Stimulated activated naive B cell treated with anti-CD40 and anti-IgM and Interleukin-4, amounts not matched to agents 10 μg/mL and 1 μg/mL and 100 μg/mL, for 72 hours (primary cell): ENCODE results near the gene NEAT1.

ENCODE experiments used
- ATAC-seq, 2 donors: fragments of 150-1000 bp; cut with Tn5 transposase; replicated peaks; 2 replicates each; pipeline ENCODE4 v1.10.0; 2021; ENCODE audit warnings: moderate library complexity in 1 of 2
- DNase-seq: peaks from one replicate; pipeline ENCODE4 v3.0.0; 2021
- H3K27ac Mint-ChIP-seq: one replicate; pipeline ENCODE4 v1.8.0; 2022; ENCODE audit warnings: mild to moderate bottlenecking, mixed read lengths
- H3K27me3 Mint-ChIP-seq, 2 donors: one replicate each; pipeline ENCODE4 v1.8.0; 2022; ENCODE audit warnings: mixed read lengths in 2 of 2
- H3K36me3 Mint-ChIP-seq, 2 donors: one replicate each; pipeline ENCODE4 v1.8.0; 2022; ENCODE audit warnings: mixed read lengths in 2 of 2, mild to moderate bottlenecking in 1 of 2
- H3K4me1 Mint-ChIP-seq, 2 donors: one replicate each; pipeline ENCODE4 v1.8.0; 2022; ENCODE audit warnings: mixed read lengths in 2 of 2, mild to moderate bottlenecking in 1 of 2
- H3K4me3 Mint-ChIP-seq, 2 donors: one replicate each; pipeline ENCODE4 v1.8.0; 2022; ENCODE audit warnings: mild to moderate bottlenecking in 2 of 2, mixed read lengths in 2 of 2, moderate library complexity in 1 of 2
- H3K9me3 Mint-ChIP-seq, 2 donors: one replicate each; pipeline ENCODE4 v1.8.0; 2022; ENCODE audit warnings: mixed read lengths in 2 of 2, mild to moderate bottlenecking in 1 of 2

NEAT1 gene

DNA sequence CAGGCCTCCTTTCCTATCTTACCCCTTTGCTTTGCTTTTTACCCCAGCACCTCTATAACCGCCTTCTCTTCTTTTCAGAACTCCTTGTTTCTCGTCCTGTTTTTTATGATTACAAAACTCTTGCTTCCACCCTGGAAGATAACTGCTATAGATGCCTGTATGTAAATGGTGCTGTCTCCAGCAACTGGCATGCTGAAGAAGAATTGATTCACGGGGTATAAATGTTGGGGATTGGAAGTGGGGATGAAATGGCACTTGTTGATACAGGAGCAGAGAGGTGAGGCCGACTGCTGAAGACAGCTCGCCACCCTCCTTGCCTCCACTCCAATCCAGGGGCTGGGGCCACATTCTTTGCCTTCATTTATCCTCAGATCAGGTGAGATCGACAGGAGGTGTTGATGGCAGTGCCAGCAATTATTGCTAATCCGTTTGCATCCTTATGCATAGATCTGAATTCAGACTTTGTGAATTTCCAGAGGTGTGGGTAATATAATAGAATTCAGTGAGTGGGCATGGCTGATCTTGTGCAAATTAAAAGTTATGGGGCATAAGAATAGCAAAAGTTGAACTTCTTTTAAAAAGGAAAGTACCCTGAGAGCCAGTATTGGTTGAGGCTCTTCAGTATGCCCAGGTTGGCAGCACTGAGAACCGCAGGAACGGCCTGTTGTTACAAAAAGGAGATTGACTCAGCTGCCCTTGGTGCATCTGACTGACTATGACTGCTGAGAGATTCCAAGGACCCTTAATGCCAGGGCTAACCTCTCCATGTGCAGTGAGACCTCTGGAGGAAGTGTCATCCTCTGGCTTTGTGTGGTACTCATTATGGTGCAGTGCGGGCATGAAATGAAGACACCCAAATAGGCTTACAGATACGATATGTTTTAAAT is 5.3 kb downstream of the NEAT1 start:
- Mint-ChIP-seq H3K27ac (peak overlapping the region; percentile 100), H3K4me1 (peaks cover 69 to 94% of the 10 kb centered on the region in 2 donors), H3K27me3 (peaks cover under 1 to 12% of the 10 kb centered on the region in 2 donors), H3K9me3 (no peaks in the 10 kb centered on the region), H3K4me3 (peak overlapping the region; percentile 94 to 96), H3K36me3 (peaks cover 58 to 71% of the 10 kb centered on the region in 2 donors)
- ATAC-seq (no peak), DNase-seq (no peak)

DNA sequence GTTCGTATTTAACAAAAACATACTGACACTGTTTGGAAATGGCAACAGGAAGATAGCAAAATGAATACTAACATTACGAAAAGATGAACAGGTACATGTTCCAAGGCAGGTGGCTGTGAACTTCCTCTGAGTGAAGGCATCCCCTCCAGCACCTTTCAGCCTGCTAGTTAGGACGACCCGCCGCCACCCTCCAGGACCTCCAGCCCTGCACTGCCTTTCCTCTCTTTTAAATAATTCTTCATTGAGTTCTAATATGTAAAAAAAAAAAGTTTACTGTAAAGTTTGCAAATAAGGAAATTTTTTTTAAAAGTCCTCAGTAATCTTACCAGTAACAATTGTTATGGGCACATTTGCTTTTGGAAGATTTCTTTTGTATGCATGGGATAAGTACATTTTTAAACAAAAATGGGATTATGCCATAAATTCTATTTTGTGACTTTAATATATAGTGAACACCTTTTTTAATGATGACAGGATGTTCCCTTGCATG is 6.0 kb downstream of the NEAT1 start:
- DNase-seq (no peak), ATAC-seq (no peak)
- peaks cover 70 to 90% of the 10 kb centered on the region in 2 donors for H3K4me1 Mint-ChIP-seq
- H3K4me3 Mint-ChIP-seq, result peak overlapping the region; percentile 94 to 96
- H3K9me3 Mint-ChIP-seq, result no peaks in the 10 kb centered on the region
- peaks cover 0 to 9% of the 10 kb centered on the region in 2 donors for H3K27me3 Mint-ChIP-seq
- peaks cover 52 to 67% of the 10 kb centered on the region in 2 donors for H3K36me3 Mint-ChIP-seq
- peak overlapping the region; percentile 100 for H3K27ac Mint-ChIP-seq

DNA sequence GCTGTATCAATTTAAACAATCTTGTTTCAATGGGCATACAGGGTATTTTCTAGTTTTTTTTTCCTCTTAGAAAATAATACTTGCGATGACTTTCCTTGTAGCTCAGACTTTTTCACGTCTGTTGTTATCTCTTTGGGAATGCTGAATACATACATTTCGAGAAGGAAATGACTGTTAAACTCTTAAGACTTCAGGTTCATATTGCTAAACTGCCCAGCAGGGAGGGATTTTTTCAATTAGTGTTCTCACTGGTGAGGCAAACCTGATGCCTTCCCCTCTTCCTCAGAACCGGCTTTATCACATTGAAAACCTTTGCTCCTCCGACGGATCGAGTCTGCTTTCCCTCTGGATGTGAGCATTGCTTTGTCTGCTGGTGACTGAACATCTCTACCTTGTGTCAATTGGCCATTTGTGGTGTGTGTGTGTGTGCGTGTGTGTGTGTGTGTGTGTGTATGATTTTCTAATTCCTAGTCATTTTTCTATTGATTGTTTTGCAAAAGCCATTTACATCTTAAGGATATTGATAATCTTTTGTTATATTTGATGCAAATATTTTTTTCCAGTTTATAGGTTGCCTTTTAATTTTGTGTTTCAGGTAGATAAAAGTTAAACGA is 6.6 kb downstream of the NEAT1 start:
- Mint-ChIP-seq H3K9me3 (no peaks in the 10 kb centered on the region), H3K4me1 (peaks cover 66 to 84% of the 10 kb centered on the region in 2 donors), H3K27ac (peak overlapping the region; percentile 95), H3K27me3 (peaks cover 0 to 9% of the 10 kb centered on the region in 2 donors), H3K36me3 (peaks cover 46 to 62% of the 10 kb centered on the region in 2 donors), H3K4me3 (peak overlapping the region; percentile 81 to 82)
- DNase-seq, result no peak
- ATAC-seq, result no peak

DNA sequence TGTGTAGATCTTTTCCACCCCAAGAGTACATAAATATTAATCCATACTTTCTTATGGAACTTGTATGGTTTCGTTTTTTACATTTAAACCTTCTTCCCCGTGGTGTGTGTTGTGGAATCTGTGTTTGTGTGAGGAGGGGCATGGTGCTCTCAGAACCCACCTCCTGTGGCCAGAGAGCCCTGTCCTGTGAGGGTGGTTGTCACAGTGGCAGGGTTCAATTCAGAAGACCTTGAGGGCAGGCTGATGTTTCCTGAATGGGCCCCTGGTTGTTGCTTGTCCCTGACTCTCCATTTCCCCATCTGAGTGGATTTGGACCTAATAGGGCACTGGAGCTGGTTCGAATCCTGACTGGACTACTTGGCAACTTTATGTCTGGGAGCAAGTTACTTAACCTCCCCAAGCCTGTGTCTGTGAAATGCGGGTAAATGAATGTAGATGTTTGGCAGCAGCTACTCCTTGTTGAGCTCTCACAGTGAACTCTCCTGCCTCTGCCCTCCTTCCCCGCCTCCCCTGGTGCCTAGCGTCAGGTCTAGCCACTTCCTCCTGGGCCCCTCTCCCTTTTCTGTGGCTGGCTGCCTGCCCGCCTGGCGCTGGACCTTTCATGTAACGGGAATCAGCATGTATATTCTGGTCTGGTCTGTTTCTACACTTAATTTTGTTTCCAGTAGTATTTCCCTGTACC is 7.3 kb downstream of the NEAT1 start:
- Mint-ChIP-seq H3K9me3 (no peaks in the 10 kb centered on the region), H3K27me3 (peaks cover 0 to 2% of the 10 kb centered on the region in 2 donors), H3K4me3 (peak overlapping the region; percentile 81 to 82), H3K27ac (peak overlapping the region; percentile 95), H3K36me3 (peaks cover 43 to 60% of the 10 kb centered on the region in 2 donors), H3K4me1 (peaks cover 63 to 82% of the 10 kb centered on the region in 2 donors)
- no peak for DNase-seq
- no peak for ATAC-seq

DNA sequence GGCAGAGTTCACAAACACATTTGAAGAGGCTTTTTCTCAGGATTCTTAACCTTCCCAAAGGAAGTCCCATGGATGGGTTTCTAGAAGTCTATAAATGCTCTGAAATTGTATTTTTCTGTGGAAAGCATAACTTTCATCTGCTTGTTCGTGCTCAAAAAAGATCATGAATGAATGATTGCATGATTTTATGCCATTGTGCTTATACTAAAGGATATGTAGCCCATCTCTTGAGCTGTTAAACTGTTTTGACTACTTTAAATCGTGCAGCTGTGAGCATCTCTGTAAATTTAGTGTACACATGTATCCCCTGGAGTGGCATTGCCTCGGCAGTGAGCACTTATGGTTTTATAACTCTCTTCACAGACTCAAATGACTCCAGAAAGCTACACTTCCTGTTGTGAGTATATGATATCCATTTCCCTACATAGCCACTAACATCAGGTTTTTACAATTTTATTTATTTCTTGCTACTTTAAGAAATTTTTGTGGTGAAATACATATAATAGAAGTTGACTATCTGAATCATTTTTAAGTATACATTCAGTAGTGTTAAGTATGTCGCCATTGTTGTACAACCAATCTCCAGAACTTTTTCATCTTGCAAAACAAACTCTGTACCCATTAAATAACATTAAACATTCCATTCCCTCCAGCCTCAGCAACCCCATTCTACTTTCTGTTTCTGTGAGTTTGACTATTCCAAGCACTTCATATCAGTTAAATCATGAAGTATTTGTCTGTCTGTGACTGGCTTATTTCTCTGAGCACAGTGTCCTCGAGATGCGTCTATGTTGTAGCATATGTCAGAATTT is 8.0 kb downstream of the NEAT1 start:
- ATAC-seq, result peak in 1 of 2 donors; percentile 19
- Mint-ChIP-seq H3K4me3 (peak overlapping the region; percentile 81 to 82), H3K27me3 (no peaks in the 10 kb centered on the region), H3K9me3 (no peaks in the 10 kb centered on the region), H3K36me3 (peaks cover 41 to 60% of the 10 kb centered on the region in 2 donors), H3K4me1 (peaks cover 64 to 83% of the 10 kb centered on the region in 2 donors), H3K27ac (peak overlapping the region; percentile 95)
- no peak for DNase-seq

DNA sequence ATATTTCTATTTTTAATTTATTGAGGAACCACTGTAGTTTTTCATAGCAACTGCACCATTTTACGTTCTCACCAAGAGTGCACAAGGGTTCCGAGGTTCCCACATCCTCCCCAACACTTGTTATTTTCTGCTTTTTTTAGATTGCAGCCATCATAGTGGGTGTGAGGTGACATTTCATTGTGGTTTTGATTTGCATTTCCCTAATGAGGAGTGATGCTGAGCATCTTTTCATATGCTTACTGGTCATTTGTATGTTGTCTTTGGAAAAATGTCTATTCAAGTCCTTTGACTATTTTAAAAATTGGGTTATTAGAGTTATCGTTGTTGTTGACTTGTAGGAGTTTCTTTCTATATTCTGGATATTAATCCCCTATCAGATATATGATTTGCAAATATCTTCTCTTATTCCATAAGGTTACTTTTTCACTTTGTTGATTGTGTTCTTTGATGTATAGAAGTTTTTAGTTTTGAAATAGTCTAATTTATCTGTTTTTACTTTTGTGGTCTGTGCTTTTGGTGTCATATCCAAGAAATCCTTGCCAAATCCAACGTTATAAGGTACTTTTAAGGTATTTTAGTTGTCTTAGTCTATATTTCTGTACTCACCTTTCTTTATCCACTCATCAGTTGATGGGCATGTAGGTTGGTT is 9.0 kb downstream of the NEAT1 start:
- Mint-ChIP-seq H3K36me3 (peaks cover 39 to 60% of the 10 kb centered on the region in 2 donors), H3K27ac (peak overlapping the region; percentile 83), H3K9me3 (no peaks in the 10 kb centered on the region), H3K27me3 (no peaks in the 10 kb centered on the region), H3K4me1 (peaks cover 65 to 84% of the 10 kb centered on the region in 2 donors), H3K4me3 (peak overlapping the region; percentile 22 to 36)
- ATAC-seq, result peak; percentile 52 to 74
- peak; percentile 37 for DNase-seq

DNA sequence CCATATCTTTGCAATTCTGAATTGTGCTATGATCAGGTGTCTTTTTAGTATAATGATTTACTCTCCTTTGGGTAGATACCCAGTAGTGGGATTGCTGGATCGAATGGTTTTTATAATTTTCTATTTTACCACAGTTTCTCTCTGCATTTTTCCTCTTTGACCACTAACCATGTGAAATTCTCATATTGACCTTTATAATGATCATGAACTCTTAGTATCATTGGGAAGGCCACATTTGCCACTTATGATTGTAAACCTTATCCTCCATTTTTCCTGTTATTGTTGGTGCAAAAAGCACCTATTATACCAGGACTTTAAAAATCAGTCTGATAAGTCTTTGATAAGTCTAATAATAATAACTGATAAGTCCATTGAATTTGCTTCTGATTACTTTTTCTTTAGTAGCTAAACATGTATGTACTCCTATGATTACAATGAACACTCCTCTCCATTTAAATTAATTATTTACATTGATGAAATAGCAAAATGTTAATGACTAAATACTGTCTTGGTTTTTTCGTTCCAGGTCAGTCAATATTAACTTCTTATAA is 9.6 kb downstream of the NEAT1 start:
- Mint-ChIP-seq H3K36me3 (peaks cover 34 to 57% of the 10 kb centered on the region in 2 donors), H3K4me3 (peak overlapping the region in 1 of 2 donors; percentile 36), H3K4me1 (peaks cover 62 to 81% of the 10 kb centered on the region in 2 donors), H3K27ac (no peak overlapping the region), H3K9me3 (no peaks in the 10 kb centered on the region), H3K27me3 (no peaks in the 10 kb centered on the region)
- DNase-seq (no peak), ATAC-seq (no peak)

DNA sequence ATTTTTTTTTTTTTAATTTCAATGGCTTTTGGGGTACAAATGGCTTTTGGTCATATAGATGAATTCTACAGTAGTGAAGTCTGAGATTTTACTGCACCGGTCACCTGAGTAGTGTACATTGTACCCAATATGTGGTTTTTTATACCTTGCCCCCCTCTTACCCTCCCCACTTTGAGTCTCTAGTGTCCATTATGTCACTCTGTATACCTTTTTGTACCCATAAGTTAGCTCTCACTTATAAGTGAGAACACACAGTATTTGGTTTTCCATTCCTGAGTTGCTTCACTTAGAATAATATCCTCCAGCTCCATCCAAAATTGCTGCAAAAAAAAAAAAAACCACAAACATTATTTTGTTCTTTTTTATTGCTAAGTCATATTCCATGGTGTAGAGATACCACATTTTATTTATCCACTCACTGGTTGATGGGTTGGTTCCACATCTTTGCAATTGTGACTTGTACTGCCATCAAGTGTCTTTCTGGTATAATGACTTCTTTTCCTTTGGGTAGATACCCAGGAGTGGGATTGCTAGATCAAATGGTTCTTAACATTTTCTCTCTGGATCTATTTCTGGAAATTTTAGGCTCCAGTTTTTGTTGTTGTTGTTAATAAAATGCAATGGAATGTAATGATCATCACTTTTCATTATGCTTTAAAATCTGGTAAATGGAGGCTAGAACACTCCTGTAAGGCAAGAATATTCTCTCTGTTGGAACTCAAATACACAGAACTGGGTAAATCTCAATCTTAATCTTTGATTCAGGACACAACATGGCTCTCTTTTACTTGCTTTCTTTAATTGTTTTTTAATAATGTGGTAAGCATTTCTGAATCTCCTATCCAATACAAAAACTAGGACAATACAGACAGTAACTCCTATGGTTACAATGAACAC is 10.3 kb downstream of the NEAT1 start:
- peaks cover 33 to 56% of the 10 kb centered on the region in 2 donors for H3K36me3 Mint-ChIP-seq
- no peaks in the 10 kb centered on the region for H3K27me3 Mint-ChIP-seq
- H3K27ac Mint-ChIP-seq, result no peak overlapping the region
- no peak overlapping the region for H3K4me3 Mint-ChIP-seq
- peaks cover 57 to 81% of the 10 kb centered on the region in 2 donors for H3K4me1 Mint-ChIP-seq
- no peak for DNase-seq
- ATAC-seq, result no peak
- no peaks in the 10 kb centered on the region for H3K9me3 Mint-ChIP-seq

DNA sequence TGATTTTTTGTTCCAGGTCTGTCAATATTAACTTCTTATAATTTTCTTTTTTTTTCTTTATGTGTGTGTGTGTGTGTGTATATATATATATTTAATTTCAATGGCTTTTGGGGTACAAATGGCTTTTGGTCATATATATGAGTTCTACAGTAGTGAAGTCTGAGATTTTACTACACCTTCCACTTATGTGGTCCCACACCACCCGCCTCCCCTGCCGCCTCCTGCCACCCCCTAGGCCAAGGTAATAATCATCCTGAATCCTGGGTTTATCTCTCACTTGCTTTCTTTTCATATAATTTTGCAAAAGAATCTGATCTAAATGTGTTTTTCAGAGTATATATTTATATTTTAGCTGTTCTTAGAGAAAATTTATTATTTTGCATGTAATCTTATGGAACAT is 11.1 kb downstream of the NEAT1 start:
- ATAC-seq (no peak), DNase-seq (no peak)
- H3K27me3 Mint-ChIP-seq, result no peaks in the 10 kb centered on the region
- H3K27ac Mint-ChIP-seq, result no peak overlapping the region
- H3K4me3 Mint-ChIP-seq, result no peak overlapping the region
- peaks cover 56 to 82% of the 10 kb centered on the region in 2 donors for H3K4me1 Mint-ChIP-seq
- peaks cover 2 to 4% of the 10 kb centered on the region in 2 donors for H3K9me3 Mint-ChIP-seq
- H3K36me3 Mint-ChIP-seq, result peaks cover 37 to 56% of the 10 kb centered on the region in 2 donors

DNA sequence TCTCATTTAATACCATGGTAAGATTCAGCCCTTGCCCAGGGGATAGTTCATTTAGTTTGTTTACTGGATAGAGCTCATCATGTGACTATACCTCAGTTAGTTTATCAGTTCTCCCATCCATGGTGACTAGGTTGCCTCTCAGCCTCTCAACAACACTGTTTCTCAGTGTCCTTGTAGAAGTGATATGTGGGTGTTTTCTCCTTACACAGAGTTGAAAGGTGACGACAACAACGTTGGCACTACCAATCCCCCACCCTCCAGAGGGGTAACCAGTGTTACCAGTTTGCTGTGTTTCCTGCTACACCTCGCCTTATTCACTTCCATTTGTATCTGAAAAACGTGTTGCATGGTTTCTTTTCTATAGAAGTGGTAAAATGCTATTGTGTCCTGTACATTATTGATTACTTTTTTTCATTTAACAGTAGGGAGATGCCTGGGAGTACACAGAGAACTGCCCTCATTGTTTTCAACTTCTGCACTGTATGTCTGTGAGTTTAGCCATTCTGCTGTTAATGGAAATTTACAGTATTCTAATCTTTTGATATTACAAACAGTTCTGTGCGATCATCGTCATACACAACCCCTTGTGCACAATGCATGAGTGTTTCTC is 11.6 kb downstream of the NEAT1 start:
- H3K9me3 Mint-ChIP-seq, result peaks cover 2 to 4% of the 10 kb centered on the region in 2 donors
- ATAC-seq (no peak), DNase-seq (no peak)
- H3K36me3 Mint-ChIP-seq, result peaks cover 41 to 60% of the 10 kb centered on the region in 2 donors
- peaks cover 59 to 84% of the 10 kb centered on the region in 2 donors for H3K4me1 Mint-ChIP-seq
- H3K27me3 Mint-ChIP-seq, result no peaks in the 10 kb centered on the region
- H3K27ac Mint-ChIP-seq, result no peak overlapping the region
- no peak overlapping the region for H3K4me3 Mint-ChIP-seq

DNA sequence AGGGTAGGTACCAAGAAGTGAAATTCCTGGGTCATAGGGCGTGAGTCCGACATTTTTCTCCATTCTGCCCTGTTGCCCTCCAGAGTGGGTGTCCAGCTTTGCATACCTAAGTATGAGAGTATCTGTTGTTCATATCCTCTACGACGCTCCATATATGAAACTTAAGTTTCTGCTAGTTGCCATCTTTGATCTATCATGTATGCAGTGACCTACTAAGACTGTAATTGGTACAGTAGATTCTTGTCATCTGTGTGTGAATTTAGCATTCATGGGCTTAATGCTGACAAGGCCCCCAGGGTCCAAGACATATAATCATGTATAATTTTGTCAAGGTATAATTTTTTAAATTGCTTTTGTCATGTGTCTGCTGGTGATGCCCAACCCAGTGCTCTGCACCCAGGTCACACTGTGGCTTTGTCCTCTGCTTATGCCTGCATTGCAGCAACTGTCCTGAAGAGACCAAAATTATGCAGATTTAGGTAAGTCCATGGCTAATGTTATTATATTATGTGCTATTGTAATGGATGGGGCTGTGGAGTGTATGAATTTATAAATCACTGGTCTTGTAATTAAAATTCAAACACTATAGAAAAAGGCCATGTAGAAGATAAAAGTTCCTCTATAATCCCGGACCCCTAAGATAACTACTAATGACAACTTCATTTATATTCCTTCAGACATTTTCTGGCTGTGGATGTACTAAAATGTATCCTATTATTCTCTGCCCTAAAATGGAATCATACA is 12.2 kb downstream of the NEAT1 start:
- DNase-seq (no peak), ATAC-seq (no peak)
- peaks cover 2 to 4% of the 10 kb centered on the region in 2 donors for H3K9me3 Mint-ChIP-seq
- H3K4me1 Mint-ChIP-seq, result peaks cover 57 to 84% of the 10 kb centered on the region in 2 donors
- peak overlapping the region; percentile 25 to 55 for H3K4me3 Mint-ChIP-seq
- peaks cover 43 to 63% of the 10 kb centered on the region in 2 donors for H3K36me3 Mint-ChIP-seq
- H3K27ac Mint-ChIP-seq, result peak overlapping the region; percentile 71
- no peaks in the 10 kb centered on the region for H3K27me3 Mint-ChIP-seq
